C4-2B (cell line): ENCODE measurements around the gene SULT2B1.

Experiments used
- H3K27ac ChIP-seq: fragments of 450-650 bp; 2 replicates; pipeline ENCODE4 v1.5.1; 2017
- CTCF ChIP-seq: fragments of 450-650 bp; conservative IDR thresholded peaks from 2 replicates; pipeline ENCODE4 v1.5.1; 2017; ENCODE audit warnings: mild to moderate bottlenecking
- ZFX ChIP-seq: fragments of 450-650 bp; IDR thresholded peaks from 2 replicates; pipeline ENCODE4 v1.6.1; 2017

Gene SULT2B1

GRCh38 chr19:48596679-48597465 is 44.9 kb downstream of the SULT2B1 start:
- TF ChIP-seq CTCF (no peak), ZFX (no peak)
- no peak overlapping the region for H3K27ac ChIP-seq

GRCh38 chr19:48598996-48599700 is 47.2 kb downstream of the SULT2B1 start:
- TF ChIP-seq CTCF, result no peak
- no peak for TF ChIP-seq ZFX

GRCh38 chr19:48600679-48601417 is 48.9 kb downstream of the SULT2B1 start:
- TF ChIP-seq CTCF, result no peak
- TF ChIP-seq ZFX, result no peak
- no peak overlapping the region for H3K27ac ChIP-seq

More at GRCh38 chr19:48598996-48599700, 47.2 kb downstream of the SULT2B1 start:
- no peak overlapping the region for H3K27ac ChIP-seq

GRCh38 chr19:48603001-48603400 is 51.0 kb downstream of the SULT2B1 start:
- TF ChIP-seq CTCF, result no peak
- TF ChIP-seq ZFX, result no peak
- H3K27ac ChIP-seq, result no peak overlapping the region

GRCh38 chr19:48603449-48603848 is 51.5 kb downstream of the SULT2B1 start:
- TF ChIP-seq CTCF (no peak), ZFX (no peak)
- no peak overlapping the region for H3K27ac ChIP-seq

- TF ChIP-seq CTCF (no peak), ZFX (no peak)
- no peak overlapping the region for H3K27ac ChIP-seq
Measured at GRCh38 chr19:48603850-48604249, 51.9 kb downstream of the SULT2B1 start.
